Measurements from ENCODE around the gene CGGBP1.
A peak's percentile ranks its signal among the peaks of the same experiment; 100 is the strongest.

Gene CGGBP1, protein sequence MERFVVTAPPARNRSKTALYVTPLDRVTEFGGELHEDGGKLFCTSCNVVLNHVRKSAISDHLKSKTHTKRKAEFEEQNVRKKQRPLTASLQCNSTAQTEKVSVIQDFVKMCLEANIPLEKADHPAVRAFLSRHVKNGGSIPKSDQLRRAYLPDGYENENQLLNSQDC

GRCh38 chr3:88058581-88059379 is at the start of gene CGGBP1, which contains the start of gene ZNF654:
Gene CGGBP1 (minus strand): TSS chr3:88059005. CDS start chr3:88055976, 3,029 bp downstream.
Gene ZNF654 (plus strand): TSS chr3:88059255. CDS start chr3:88059320, 65 bp downstream.
- Mint-ChIP-seq H3K27me3 (ENCODE audit: low read depth) (no peaks in the 10 kb centered on the region), H3K4me3 (peak within 1 kb of the TSS; percentile 98 to 100 (median 99)), H3K9me3 (no peaks in the 10 kb centered on the region), H3K36me3 (ENCODE audit: low read depth) (peaks cover 26% of the 10 kb centered on the region), H3K27ac (peak within 1 kb of the TSS; percentile 89 to 97 (median 96)), H3K4me1 (peaks cover 49% of the 10 kb centered on the region)
- TF ChIP-seq CTCF (IDR thresholded peaks at IDR 0.05; ENCODE audit: unreplicated experiment in 3 of 3), result no peak

DNA sequence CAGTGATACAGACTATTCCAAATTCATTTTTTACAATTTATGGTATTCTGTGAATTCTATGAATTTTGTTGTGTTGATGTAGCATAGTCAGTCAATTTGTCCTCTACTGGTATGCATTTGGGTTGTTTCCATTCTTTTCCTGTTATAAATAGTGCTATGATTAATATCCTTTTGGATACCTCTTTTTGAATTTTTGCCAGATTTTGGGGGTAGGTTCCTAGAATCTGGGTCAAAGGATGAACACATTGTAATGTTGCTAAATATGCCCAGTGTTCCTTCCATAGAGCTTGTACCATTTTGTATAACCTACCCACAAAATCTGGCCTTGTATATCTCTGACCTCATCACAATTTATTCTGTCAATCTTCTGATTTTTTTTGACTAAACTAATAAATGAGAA is 46.5 kb upstream of the CGGBP1 start:
- no peak for TF ChIP-seq CTCF (IDR thresholded peaks at IDR 0.05; ENCODE audit: unreplicated experiment in 3 of 3)
- Mint-ChIP-seq H3K4me1 (no peaks in the 10 kb centered on the region), H3K27ac (no peak overlapping the region), H3K27me3 (ENCODE audit: low read depth) (no peaks in the 10 kb centered on the region), H3K36me3 (ENCODE audit: low read depth) (peaks cover 36% of the 10 kb centered on the region), H3K4me3 (no peak overlapping the region), H3K9me3 (peaks cover 12% of the 10 kb centered on the region)

- TF ChIP-seq CTCF (IDR thresholded peaks at IDR 0.05; ENCODE audit: unreplicated experiment in 3 of 3), result no peak
- H3K9me3 Mint-ChIP-seq, result peaks cover 36% of the 10 kb centered on the region
- H3K36me3 Mint-ChIP-seq (ENCODE audit: low read depth), result peaks cover 69% of the 10 kb centered on the region
- no peaks in the 10 kb centered on the region for H3K27me3 Mint-ChIP-seq (ENCODE audit: low read depth)
- H3K4me3 Mint-ChIP-seq, result no peak overlapping the region
- H3K27ac Mint-ChIP-seq, result no peak overlapping the region
- no peaks in the 10 kb centered on the region for H3K4me1 Mint-ChIP-seq
These were observed 42.3 kb upstream of the CGGBP1 start for GRCh38 chr3:88101142-88101541.

- no peak overlapping the region for H3K27ac Mint-ChIP-seq
- H3K36me3 Mint-ChIP-seq (ENCODE audit: low read depth), result peaks cover 87% of the 10 kb centered on the region
- no peak for TF ChIP-seq CTCF (IDR thresholded peaks at IDR 0.05; ENCODE audit: unreplicated experiment in 3 of 3)
- peaks cover 37% of the 10 kb centered on the region for H3K9me3 Mint-ChIP-seq
- no peaks in the 10 kb centered on the region for H3K27me3 Mint-ChIP-seq (ENCODE audit: low read depth)
- H3K4me1 Mint-ChIP-seq, result no peaks in the 10 kb centered on the region
- no peak overlapping the region for H3K4me3 Mint-ChIP-seq
These were observed 34.5 kb upstream of the CGGBP1 start for GRCh38 chr3:88093266-88093665.

- Mint-ChIP-seq H3K27me3 (ENCODE audit: low read depth) (no peaks in the 10 kb centered on the region), H3K27ac (no peak overlapping the region), H3K9me3 (peaks cover 28% of the 10 kb centered on the region), H3K4me1 (no peaks in the 10 kb centered on the region), H3K4me3 (no peak overlapping the region), H3K36me3 (ENCODE audit: low read depth) (peaks cover 85% of the 10 kb centered on the region)
- TF ChIP-seq CTCF (IDR thresholded peaks at IDR 0.05; ENCODE audit: unreplicated experiment in 3 of 3), result no peak
These were observed 33.5 kb upstream of the CGGBP1 start for GRCh38 chr3:88092270-88092669.
